GM19467 (cell line): Measurements from ENCODE around the gene ITGA11.
"Not testable (repeated sequence)": the region's sequence is repeated elsewhere in the genome, so short reads cannot be mapped to it uniquely, and the experiment has no call there.

Experiments used
- ATAC-seq: cut with Tn5 transposase; IDR thresholded peaks from one replicate; pipeline ENCODE4 v1.9.1; 2021; ENCODE audit warnings: mild to moderate bottlenecking, moderate library complexity; ENCODE audit not compliant: unreplicated experiment

The ITGA11 gene

DNA sequence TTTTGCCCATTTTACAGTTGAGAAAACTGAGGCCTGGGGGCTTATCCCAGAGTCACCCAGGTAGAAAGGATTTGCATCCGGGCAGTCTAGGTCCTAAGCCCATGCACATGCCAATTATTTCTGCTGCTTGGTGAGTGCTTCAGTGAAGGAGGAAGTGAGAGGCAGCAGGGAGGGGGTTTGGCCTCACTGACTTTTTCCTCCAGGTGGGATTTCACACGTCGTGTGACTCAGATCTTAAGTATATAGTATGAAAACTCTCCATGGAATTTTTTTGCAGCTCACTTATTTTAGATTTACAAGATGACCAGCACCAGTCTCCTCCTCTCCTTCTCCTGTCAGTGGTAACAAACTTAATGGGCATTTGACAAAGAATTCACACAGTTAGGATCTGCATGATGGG, 4.6 kb downstream of the ITGA11 start:
- no peak for ATAC-seq

DNA sequence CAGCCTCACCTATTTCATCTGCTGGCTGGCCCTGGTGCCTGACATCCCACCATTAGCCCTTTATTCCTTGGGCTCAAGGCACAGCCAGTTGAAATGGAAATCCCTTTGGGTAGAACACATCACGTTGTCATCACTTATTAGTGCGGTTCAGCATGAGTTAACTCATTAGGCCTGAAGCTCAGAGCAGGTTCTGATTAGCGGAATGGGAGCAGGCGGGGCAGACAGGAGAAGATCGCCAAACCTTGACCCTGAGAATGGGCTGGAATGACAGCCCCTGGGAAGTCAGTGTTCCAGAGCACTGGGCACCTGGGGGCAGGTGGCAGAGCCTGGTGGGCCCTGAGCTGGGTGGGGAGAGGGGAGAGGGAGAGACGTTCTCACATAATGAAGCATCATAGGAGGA, 5.8 kb downstream of the ITGA11 start:
- ATAC-seq, result no peak

DNA sequence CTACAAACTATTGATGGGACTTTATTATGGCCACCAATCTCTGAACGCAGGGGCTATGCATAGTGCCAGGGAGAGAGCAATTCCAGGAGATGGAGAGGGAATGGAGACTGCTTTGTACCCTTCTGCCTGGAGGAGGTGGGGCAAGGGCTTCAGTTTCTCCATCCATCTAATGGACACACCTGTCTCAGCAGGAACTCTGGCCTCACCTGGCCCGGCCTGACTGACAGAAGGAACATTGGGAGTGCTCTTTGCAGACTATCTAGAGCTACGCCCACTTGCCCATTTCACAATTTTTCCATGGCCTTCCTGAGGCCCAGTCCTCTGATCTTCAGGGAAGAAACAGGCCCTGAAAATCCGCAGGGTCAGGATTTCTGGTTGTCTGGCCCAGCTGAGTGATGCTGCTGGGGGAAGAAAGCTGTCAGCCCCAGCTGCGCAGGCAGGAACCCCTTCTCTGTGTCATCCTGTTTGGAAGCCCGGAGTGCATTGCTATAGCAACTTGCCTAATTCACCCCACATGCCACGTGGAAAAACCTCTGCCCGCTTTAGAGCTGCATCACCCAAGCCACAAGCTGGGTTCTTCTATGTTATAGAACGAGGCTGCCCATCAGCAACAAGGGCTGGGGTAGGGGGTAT, 6.4 kb downstream of the ITGA11 start:
- no peak for ATAC-seq

DNA sequence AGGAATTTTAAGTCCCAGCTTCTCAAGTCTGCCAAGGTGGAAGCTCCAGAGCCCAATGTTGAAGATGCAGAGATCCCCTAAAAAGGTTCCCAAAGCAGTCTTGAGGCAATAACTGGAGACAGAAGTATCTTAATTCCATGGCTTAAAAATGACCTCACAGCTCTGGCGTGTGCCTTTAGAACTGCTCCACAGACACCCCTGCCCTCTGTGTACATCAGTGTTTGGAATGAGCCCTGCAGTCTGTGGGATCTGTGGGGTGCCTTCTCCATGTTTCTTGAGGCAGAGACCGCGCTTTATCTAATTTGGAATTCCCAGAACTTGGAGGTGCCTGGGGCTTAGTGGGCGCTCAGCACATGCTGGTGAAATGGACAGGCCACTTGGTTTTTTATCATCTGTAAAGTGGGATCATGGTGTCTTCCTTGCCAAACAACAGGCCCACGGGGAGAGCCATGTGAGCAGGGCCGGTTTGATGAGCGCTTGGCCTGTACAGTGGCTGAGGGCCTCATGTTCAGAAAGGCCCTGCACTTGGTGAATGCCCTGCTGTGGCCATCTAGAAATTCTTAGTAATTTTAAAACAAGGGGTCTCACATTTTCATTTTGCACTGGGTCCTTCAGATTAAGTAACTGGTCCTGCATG, 7.1 kb downstream of the ITGA11 start:
- no peak for ATAC-seq

DNA sequence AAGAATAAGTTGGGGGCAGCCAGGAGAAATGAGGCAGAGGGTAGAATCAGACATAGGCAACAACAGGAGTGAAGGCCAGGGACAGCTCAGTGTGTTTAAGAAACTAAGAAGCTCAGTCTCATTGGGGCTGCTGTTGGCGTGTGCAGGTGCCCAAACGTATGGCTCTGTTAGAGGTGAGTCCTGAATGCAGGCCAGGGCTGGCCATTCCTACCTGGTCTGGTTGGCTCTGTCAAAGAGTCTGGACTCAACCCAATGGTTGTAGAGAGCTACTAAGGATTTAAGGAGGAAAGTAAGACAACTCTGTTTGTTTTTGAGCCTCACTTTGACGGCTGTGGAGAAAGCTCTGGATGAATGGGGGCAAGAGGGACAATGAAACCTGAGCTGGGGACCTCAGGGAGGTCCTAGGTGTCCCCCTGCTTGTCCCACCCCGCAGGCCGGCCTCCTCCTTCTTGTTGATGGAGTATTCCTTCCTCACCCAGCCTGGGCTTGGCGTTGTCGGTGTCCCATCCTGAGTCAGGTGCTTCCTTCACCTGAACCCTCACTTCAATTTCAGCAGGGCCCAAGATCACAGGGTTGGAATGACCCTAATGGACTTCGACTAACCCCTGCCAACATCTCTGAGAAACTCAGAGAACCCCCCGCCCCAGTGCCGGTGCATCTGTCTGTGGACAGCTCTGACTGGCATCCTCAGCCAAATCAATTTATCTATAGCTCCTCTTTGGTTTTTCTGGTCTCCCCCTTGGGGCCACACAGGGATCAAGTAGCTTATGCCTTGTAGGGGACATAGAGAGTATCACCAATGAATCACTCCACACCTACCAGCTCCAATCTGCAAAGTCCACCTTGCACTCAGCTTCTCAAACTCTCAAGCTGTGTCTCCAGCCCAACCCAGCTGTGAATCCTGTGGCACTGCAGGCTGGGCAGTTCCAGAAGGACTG, 8.3 kb downstream of the ITGA11 start:
- no peak for ATAC-seq

DNA sequence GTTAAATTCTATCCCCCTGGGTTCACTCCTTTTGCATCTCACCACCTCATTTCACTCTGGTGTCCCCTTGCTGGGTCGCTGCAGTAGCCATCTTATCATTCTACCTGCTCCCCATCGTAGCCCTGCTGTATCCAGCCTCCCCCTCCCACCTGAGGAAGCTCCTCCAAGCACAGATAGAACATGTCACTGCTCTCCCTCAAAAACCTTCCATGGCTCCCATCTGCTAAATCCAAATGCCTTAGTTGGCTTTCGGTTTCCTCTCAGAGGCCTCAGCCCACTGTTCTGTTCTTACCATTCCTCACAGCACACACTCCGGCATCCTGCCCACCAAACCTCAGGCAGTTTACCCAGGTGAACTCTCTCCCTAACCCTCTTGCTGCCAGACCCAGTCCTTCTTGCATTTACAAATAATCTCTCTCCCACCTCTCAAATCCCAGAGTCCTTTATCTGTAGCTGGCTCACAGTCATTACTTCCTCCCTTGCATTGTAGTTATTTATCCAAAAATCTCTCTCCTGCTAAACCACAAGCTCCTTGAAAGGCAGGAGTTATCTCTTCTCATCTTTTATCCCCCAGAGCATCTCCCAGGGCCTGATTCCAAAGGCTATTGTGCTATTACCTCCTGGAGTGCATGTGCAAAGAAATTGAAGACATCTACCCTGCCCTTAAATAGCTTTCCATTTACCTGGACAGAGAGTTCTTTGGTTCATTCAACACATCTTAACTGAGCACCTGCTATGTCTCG, 9.4 kb downstream of the ITGA11 start:
- ATAC-seq, result not testable (repeated sequence)

DNA sequence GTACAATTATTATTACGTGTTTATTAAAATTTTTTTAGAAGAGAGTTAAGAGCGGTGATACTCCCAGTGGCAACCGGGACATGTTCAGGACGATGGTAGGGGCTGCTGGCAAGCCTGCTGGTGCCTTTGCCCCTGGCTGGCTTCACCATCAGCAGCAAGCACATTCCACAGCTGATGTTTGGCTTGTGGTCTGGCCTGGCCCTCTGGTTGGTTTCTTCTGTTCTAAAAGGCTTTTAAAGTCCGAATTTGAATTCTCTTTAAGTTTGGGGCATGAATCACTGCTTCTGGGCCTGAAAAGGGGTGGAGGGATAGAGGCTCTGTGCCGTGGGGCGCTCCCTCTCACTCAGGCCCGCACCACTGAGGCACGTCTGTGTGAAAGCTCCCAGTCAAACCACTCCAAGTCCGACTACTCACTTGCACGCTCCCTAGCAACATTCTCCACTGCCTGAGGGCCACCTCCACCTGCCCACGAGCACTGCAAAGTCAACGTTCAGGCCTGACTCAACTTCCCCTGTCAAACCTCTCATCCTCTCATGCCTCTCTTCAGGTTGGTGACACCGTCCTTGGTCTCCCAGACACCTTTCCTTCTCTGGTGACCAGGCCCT, 10.1 kb downstream of the ITGA11 start:
- no peak for ATAC-seq

DNA sequence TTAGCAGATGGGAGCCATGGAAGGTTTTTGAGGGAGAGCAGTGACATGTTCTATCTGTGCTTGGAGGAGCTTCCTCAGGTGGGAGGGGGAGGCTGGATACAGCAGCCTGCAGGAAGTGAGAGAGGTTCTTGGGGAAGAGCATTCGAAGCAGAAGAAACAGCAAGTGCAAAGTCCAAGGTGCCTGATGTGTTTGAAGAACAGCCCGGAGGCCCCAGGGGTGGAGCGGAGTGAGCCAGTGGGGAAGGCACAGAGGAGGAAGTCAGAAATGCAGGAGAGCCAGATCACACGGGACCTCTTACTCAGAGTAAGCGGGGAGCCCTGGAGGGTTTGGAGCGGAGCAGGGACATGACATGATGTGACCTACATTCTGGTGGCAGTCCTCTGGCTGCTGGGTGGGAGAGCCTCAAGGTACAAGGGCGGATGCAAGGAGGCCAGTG, 10.8 kb downstream of the ITGA11 start:
- no peak for ATAC-seq

DNA sequence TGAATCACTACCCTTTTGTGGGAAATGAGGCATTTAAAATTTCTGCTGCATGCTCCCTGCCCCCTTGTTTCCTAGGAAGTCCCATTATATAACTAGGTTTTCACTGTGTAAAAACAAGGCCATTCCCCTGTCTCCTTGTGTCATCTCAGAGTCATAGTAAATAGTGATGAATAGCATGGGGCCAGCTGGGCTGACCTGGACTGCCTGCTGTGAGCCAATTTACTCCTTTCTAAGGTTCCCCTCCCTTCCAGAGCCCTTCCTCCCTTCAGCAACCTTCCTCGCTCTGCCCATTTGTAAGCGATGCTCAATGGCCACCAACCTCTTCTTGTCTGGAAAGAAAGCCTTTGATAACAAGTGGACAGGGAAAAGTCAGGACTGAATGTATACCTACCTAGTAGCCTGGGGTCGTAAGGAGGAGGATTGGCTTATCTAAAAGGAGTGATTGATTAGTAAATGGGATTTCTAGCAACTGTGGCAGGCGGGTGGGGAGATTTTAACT, 11.7 kb downstream of the ITGA11 start:
- ATAC-seq, result no peak

DNA sequence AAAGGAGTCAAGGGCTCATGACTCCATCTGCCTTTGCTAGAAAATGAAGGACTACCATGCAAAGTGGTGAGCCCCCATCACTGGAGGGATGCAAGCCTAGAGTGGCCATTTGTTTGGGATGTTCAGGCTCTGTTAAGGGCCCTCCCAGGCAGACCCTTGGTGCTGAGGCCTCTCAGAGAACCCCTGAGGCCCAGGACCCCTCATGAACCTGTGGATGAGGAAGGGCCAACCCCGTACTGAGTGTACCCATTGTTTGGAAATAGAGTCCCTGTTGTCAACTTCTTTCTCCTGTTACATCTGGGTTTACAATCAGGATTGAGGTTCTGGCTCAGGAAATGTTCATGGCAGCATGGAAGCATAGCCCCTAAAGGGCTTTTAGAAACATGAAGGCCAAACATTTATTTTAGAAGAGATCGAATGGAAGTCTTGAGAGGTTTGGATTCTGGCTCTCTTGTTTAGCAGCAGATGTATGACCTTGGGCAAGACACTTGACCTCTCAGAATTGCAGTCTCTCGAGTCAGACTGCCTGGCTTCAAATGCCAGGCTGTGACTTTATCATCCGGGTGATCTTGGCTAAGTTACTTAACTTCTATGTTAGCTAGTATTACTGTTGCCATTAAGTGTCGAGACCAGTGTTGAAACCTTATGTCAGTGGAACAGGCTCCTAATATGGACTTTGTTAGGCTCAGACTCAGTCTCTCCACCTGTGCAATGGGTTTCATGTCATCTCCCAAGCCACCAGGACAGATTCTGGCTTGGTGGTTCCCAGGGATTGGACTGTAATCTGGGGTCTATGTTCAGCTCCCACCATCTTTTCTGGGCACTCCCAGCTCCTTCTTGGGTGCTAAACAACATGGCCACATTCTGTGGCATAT, 12.4 kb downstream of the ITGA11 start:
- no peak for ATAC-seq

DNA sequence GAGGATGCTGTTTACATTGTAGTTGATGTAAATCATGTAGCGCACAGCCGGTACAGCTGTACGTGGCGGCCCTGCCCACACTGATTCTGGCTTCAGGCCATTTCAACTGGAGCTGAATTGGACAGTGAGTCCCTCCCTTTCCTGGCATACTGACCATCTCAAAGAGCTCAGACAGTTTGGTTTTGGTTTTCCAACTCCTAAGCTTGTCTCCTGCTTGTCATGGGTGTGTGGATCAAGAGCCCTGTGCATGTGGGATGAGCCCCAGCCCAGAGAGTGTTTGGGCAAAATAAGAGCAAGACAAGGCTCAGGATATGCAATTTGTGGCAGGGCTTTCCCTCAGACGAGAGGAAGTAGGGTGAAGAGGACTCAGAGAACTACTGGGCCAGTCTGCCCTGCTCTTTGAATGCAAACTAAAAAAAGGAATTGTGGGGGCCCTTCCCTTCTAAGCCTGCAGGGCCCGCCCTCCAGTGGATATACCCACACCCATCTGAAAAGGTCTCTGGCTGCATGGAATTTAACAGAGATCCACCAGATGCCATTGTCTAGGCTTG, 13.3 kb downstream of the ITGA11 start:
- no peak for ATAC-seq

DNA sequence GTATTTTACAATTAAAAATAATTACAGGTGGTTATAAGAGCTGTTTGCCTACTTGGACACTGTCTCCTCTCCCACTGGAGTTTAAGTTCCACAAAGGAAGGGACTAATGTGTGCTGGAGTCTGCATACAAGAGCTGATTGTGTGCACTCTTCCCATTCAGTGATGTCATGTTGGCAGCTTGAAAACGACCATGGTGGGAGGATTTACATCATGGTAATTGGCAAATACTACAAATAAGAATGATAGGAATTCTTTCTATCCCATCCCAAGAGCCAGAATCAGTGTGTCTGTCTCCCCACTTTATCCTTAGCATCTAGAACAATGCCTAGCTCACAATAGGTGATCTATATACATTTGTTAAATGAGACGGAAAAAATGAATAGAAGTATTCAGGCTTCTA, 14.1 kb downstream of the ITGA11 start:
- no peak for ATAC-seq

DNA sequence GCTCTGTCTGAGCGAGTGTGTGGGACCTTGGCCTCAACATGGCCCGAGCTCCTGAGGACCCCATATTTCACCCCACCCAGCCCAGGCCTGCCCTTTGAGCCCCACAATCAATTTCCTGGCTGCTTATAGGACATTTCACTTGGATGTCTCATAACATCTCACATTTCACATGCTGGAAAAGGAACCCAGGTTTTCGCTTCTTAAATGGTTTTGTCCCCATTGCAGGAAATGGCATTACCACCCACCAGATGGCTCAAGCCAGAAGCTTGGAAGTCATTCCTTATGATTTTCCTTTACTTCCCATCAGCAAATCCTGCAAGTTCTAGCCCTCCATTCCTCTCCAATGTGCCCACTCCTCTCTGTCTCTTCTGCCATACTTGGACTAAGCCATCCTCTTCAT, 14.9 kb downstream of the ITGA11 start:
- ATAC-seq, result no peak

DNA sequence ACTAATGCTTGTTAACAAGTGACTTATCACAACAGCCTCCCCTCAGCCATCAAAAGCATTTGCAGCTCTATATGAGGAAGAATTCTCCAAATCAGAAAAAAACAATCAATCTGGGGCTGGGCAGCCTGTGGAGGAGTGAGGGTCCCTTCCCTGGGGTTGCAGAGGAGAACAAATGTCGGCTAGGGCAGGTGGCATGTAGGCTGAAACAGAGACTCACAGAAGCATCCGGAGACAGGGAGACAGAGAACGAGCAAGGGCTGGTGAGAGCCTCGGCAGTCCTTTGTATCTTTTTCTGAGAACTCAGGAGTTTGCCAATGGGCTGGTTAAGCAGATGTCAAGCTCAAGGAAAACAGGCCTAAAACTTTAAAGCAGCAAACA, 15.8 kb downstream of the ITGA11 start:
- ATAC-seq, result no peak

DNA sequence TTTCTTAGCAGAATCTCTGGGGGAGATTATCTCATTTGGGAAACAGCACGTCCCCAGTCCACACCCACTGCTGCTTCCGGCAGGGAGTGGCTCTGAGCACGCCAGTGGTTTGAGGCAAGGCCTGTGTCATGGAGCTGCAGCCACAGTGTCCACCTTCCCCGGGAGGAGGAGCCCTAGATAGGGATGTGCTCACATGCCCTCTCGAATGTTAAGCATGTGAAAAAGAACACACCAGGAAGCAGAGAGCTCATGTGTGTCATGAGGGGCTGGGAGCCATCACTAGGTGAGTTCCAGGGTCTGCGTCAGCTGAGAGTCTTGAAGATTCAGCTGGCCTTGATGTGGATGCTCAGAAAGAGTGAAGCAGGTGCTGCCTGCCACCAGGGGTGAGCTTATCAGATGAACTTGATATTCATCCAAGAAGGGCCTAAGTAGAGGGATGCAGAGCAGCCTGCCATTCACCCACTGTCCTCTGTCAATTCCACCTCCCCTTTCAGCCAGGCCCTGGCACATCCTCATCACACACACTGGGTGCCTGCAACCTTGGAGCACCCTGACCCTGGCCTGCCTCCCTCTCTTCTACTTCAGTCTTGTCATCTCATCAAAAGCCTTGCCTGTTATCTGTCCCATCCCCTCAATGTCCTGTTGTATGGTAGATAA, 16.3 kb downstream of the ITGA11 start:
- ATAC-seq, result no peak

DNA sequence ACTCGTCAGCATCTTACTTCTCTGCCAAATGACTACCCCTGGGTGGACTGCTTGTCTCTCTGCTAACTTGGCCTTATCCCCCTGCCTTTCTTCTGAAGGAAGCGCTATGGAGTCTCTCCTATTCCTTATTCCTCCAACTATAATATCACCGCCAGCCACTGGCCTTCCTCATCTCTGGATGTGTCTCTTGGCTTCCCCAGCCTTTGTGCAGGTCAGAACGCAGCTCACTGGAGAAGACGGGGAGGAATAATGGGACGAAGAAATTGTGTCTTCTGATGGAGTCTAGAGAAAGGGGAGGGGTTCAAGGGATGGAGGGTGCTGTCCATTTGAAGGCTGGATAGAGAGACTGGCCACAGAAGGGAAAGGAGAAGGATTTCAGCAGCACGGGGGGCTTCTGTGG, 16.9 kb downstream of the ITGA11 start:
- ATAC-seq, result no peak

DNA sequence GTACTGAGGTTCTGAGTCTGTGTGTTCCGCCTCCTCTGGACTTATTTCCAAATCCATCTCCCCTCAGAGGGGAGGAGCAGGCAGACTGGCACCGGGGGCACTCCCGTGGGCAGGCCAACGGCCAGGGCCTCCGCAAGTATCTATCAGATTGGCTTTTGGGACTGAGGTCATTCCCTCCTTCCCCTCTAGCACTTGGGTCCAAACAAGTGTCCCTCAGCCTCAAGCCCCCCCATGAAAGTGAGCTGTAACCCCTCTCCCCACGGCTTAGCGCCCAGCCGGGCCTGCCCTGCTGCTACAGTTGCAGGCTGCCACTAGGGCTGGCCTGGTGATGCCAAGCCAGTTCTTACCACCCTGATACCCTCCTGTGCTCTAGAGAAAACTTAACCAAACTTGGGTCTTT, 17.4 kb downstream of the ITGA11 start:
- ATAC-seq, result no peak

DNA sequence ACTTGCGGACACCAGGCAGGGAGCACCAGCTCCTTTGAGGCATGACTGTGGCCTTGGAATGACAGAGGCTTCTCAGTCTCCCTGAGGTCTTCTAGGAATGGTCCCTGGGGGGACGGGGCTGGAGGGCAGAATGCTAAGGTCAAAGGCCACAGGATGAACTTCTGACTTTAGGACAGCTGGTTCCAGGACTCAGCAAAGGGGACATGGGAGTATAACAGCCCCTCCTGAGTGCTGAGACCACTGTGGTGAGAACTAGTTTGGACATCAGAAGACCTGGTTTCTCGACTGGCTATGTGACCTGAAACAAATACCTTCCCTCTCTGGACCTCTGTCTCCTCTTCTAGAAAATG, 17.8 kb downstream of the ITGA11 start:
- no peak for ATAC-seq
